IMR-90 (cell line): ENCODE measurements around the gene SFTPB. TPM values are rescaled to one million over a fixed set of nuclear protein-coding genes. Genes with fewer than 3 reads are reported as not detected.
"Not testable (repeated sequence)": the region's sequence is repeated elsewhere in the genome, so short reads cannot be mapped to it uniquely, and the experiment has no call there.

ENCODE experiments used
- ATAC-seq: fragments of 200-7000 bp; cut with Tn5 transposase; 2 replicates; pipeline ENCODE4 v1.9.1; 2020; ENCODE audit warnings: low read depth, mild to moderate bottlenecking, moderate library complexity
- BruUV-seq: library from RNA; stranded (reverse); fragments of 400-500 nt; replicated peaks from 2 replicates; lab custom pipeline; 2021; lab: Mats Ljungman, UMichigan
- CTCF ChIA-PET: fragments of 300-600 bp; formaldehyde crosslinking; extraction: SDS; loops from one replicate; lab custom pipeline; 2021; ENCODE audit warnings: antibody characterized with exemption; lab: Yijun Ruan, JAX
- POLR2A ChIA-PET: fragments of 300-600 bp; sonication (Branson Sonifier 250); formaldehyde crosslinking; loops from one replicate; lab custom pipeline; 2022; ENCODE audit warnings: antibody characterized with exemption; ENCODE audit not compliant: unreplicated experiment; lab: Charles Lee
- DNase-seq: peaks from one replicate; pipeline ENCODE4 v3.0.0; 2013
- H2AFZ ChIP-seq: replicated peaks from 2 replicates; pipeline ENCODE3; 2013; ENCODE audit warnings: low read length, mild to moderate bottlenecking; ENCODE audit not compliant: poor library complexity
- H2AK5ac ChIP-seq: 2 replicates; pipeline ENCODE4 v1.6.1; 2013; ENCODE audit warnings: low read depth, low read length, inconsistent platforms
- H2AK9ac ChIP-seq: replicated peaks from 2 replicates; pipeline ENCODE3; 2013; ENCODE audit warnings: mild to moderate bottlenecking, low read depth, low read length, moderate library complexity; ENCODE audit not compliant: poor library complexity
- H2BK120ac ChIP-seq: 2 replicates; pipeline ENCODE4 v1.6.1; 2013; ENCODE audit warnings: low read depth, low read length, inconsistent platforms
- H2BK15ac ChIP-seq: 3 replicates; pipeline ENCODE4 v1.6.1; 2013; ENCODE audit warnings: low read depth, low read length, inconsistent platforms
- H2BK20ac ChIP-seq: 2 replicates; pipeline ENCODE4 v1.6.1; 2013; ENCODE audit warnings: low read depth, mild to moderate bottlenecking, inconsistent platforms, low read length, moderate library complexity
- H2BK5ac ChIP-seq: 2 replicates; pipeline ENCODE4 v1.6.1; 2013; ENCODE audit warnings: mild to moderate bottlenecking, low read depth, low read length, inconsistent platforms; ENCODE audit not compliant: poor library complexity, severe bottlenecking
- H3K14ac ChIP-seq: replicated peaks from 2 replicates; pipeline ENCODE4 v1.6.1; 2013; ENCODE audit warnings: low read depth, low read length, inconsistent platforms
- H3K18ac ChIP-seq: 2 replicates; pipeline ENCODE4 v1.6.1; 2013; ENCODE audit warnings: low read depth, low read length, control low read depth
- H3K23ac ChIP-seq: 2 replicates; pipeline ENCODE4 v1.6.1; 2013; ENCODE audit warnings: low read depth, low read length, inconsistent platforms
- H3K27ac ChIP-seq: 2 replicates; pipeline ENCODE4 v1.5.1; 2013; ENCODE audit warnings: mild to moderate bottlenecking, control low read depth, low read length; ENCODE audit not compliant: insufficient read depth
- H3K27me3 ChIP-seq: 2 replicates; pipeline ENCODE4 v1.6.1; 2013; ENCODE audit warnings: low read length; ENCODE audit not compliant: control insufficient read depth, insufficient read depth
- H3K36me3 ChIP-seq: 2 replicates; pipeline ENCODE4 v1.6.1; 2013; ENCODE audit warnings: low read length, mixed read lengths; ENCODE audit not compliant: control insufficient read depth, insufficient read depth
- H3K4ac ChIP-seq: 2 replicates; pipeline ENCODE4 v1.6.1; 2013; ENCODE audit warnings: low read depth, low read length, inconsistent platforms
- H3K4me1 ChIP-seq: 2 replicates; pipeline ENCODE4 v1.6.1; 2013; ENCODE audit warnings: low read length, mixed read lengths; ENCODE audit not compliant: control insufficient read depth, insufficient read depth
- H3K4me2 ChIP-seq: 2 replicates; pipeline ENCODE4 v1.6.1; 2013; ENCODE audit warnings: low read depth, mild to moderate bottlenecking, control low read depth, low read length, moderate library complexity
- H3K4me3 ChIP-seq: 2 replicates; pipeline ENCODE4 v1.5.1; 2013; ENCODE audit warnings: low read depth, mild to moderate bottlenecking, control low read depth, low read length, moderate library complexity; ENCODE audit not compliant: insufficient read depth
- H3K56ac ChIP-seq: 2 replicates; pipeline ENCODE4 v1.6.1; 2013; ENCODE audit warnings: low read length, inconsistent platforms; ENCODE audit not compliant: insufficient read depth; ENCODE audit errors: extremely low read depth
- H3K79me1 ChIP-seq, 2 experiments: 2 replicates each; pipeline ENCODE4 v1.6.1; 2013; ENCODE audit warnings: low read length in 2 of 2, inconsistent platforms in 1 of 2, low read depth in 1 of 2
- H3K9ac ChIP-seq: 2 replicates; pipeline ENCODE4 v1.6.1; 2013; ENCODE audit warnings: low read depth, low read length, control low read depth
- H3K9me1 ChIP-seq: 2 replicates; pipeline ENCODE4 v1.6.1; 2013; ENCODE audit warnings: low read length, inconsistent platforms; ENCODE audit not compliant: insufficient read depth
- H3K9me3 ChIP-seq: 2 replicates; pipeline ENCODE4 v1.6.1; 2013; ENCODE audit warnings: low read length; ENCODE audit not compliant: control insufficient read depth, insufficient read depth
- H4K20me1 ChIP-seq: 2 replicates; pipeline ENCODE4 v1.6.1; 2013; ENCODE audit warnings: low read length, inconsistent platforms; ENCODE audit not compliant: insufficient read depth
- H4K5ac ChIP-seq: 2 replicates; pipeline ENCODE4 v1.6.1; 2013; ENCODE audit warnings: mild to moderate bottlenecking, low read depth, low read length, control low read depth
- H4K8ac ChIP-seq, 2 experiments: 2 replicates each; pipeline ENCODE4 v1.6.1; 2013; ENCODE audit warnings: low read depth in 2 of 2, low read length in 2 of 2, control low read depth in 1 of 2, inconsistent platforms in 1 of 2
- H4K91ac ChIP-seq: 2 replicates; pipeline ENCODE4 v1.6.1; 2013; ENCODE audit warnings: low read depth, low read length, inconsistent platforms; ENCODE audit not compliant: insufficient read depth
- WGBS, 2 experiments: methylation state at CpG; one replicate each; pipeline versions ENCODE4 v1.1.5 to v1.1.7; 2013; ENCODE audit warnings: missing lambda C conversion rate in 2 of 2; ENCODE audit not compliant: insufficient read length in 1 of 2; ENCODE audit errors: extremely low coverage in 2 of 2; 5-methylcytosine and 5-hydroxymethylcytosine counted together
- dilution Hi-C: fragments of 300-500 bp; cut with HindIII; formaldehyde crosslinking; loops from one replicate; pipeline ENCODE4 v1.14.3; 2018; ENCODE audit warnings: low sequenced_read_pairs; ENCODE audit not compliant: unreplicated experiment
- in situ Hi-C: fragments of 300-500 bp; cut with MboI; formaldehyde crosslinking; loops from 3 replicates; pipeline ENCODE4 v1.14.3; 2019; ENCODE audit warnings: low sequenced_read_pairs, inconsistent platforms, mixed read lengths
- intact Hi-C: fragments of 100-400 bp; cut with micrococcal nuclease; formaldehyde crosslinking; loops from 2 replicates; pipeline ENCODE4 v1.10.0; 2022
- polyA plus RNA-seq, 3 experiments: library from polyadenylated mRNA; depleted of rRNA; stranded (reverse); fragments of >200 nt; gene quantifications; 2 replicates each; pipeline ENCODE4 v1.2.3, GENCODE V29; 2012; ENCODE audit warnings: low replicate concordance in 1 of 3
- total RNA-seq: library from RNA; depleted of rRNA; stranded (reverse); fragments of >200 nt; gene quantifications from 2 replicates; pipeline ENCODE4 v1.2.3, GENCODE V29; 2012

SFTPB gene
- total and polyA plus RNA-seq, 2 of the 4 experiments (the other 2 are of a cell fraction) = not detected

- H2BK120ac ChIP-seq, H3K79me1 ChIP-seq, H3K9me3 ChIP-seq, ATAC-seq, H4K8ac ChIP-seq, in situ Hi-C loops, dilution Hi-C loops, H3K36me3 ChIP-seq, H3K14ac ChIP-seq, POLR2A ChIA-PET, H3K4me2 ChIP-seq, H2AFZ ChIP-seq, H4K20me1 ChIP-seq, BruUV-seq, H4K5ac ChIP-seq, H3K4ac ChIP-seq, H2AK9ac ChIP-seq, H3K4me1 ChIP-seq, H3K27ac ChIP-seq, H3K4me3 ChIP-seq, DNase-seq, CTCF ChIA-PET, H4K91ac ChIP-seq, H3K9me1 ChIP-seq, H3K9ac ChIP-seq, H2BK20ac ChIP-seq, H3K18ac ChIP-seq, H3K23ac ChIP-seq, intact Hi-C loops, H2AK5ac ChIP-seq, H2BK15ac ChIP-seq, H2BK5ac ChIP-seq, H3K56ac ChIP-seq: not testable (repeated sequence)
- WGBS, 2 experiments = no CpG with 5 or more reads among the region's 7 CpGs
- H3K27me3 ChIP-seq = peaks cover 11% of the 10 kb centered on the region
Observed at GRCh38 chr2:85714421-85714820, 46.4 kb upstream of the SFTPB start.
